ENCODE results near the gene DDIT4.
"Not testable (repeated sequence)": the region's sequence is repeated elsewhere in the genome, so short reads cannot be mapped to it uniquely, and the experiment has no call there.

The DDIT4 gene

GRCh38 chr10:72297281-72297804 lies 23.6 kb downstream of the DDIT4 start:
- DNase-seq = peak; percentile 97

- peak; percentile 98 for DNase-seq
Observed at GRCh38 chr10:72297805-72298591, 24.3 kb downstream of the DDIT4 start.

- no peak for DNase-seq
Observed at GRCh38 chr10:72298592-72299519, 25.1 kb downstream of the DDIT4 start.

DNA sequence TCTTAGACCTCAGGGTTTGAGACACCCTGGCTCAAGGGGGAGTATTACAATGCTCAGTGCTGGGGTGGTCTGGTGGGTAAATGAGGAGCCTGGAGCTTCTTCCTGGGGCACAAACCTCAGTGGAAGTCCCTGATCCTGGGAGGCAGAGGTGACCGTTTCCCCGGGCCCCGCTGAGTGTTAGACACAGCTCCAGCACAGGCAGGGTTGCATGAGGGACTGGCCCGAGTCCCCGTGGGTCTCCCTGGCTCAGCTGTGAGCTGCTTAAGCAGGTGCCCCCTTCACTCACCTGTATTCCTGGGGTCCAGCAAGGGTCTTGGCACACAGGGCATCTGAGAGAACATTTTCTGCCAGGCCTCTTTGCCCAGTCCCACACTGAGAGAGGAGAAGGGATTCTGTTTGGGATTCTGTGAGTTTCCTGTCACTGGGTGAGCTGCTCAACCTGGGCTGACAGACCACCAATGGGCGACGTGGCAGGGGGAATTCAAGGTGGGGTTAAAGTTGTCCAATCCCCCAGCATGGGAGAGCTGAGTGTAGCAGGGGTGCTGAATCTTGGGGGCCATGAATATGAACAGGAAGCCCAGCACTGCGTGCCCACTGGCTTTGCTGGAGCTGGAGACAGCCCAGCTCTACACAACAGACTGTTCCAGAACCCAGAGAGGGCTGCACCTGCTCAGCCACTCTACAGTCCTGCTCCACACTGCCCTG lies 29.9 kb downstream of the DDIT4 start:
- no peak for DNase-seq

DNA sequence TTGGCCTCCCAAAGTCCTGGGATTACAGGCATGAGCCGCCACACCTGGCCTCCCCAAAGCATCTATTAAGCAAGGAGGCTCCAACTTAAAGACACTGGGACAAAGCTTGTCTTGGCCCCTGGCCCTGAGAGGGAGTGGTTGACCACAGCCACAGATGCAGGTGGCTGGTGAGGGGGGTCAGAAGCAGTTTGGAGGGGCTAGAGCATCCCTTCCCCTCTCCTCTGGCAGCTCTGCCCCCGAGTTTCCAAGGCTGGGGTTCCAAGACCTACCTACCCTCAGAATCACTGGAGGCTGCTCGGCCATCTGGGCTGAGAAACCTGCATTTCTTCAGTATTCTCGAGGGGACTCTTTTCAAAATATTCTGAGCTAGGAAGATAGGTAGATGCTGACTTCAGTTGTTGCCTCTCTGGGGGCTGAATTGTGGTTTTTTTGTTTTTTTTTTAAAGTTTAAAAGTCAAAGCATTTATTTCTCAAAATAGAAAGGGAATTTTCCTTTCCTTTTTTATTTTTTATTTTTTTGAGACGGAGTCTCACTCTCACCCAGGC lies 32.6 kb downstream of the DDIT4 start:
- DNase-seq = no peak

DNA sequence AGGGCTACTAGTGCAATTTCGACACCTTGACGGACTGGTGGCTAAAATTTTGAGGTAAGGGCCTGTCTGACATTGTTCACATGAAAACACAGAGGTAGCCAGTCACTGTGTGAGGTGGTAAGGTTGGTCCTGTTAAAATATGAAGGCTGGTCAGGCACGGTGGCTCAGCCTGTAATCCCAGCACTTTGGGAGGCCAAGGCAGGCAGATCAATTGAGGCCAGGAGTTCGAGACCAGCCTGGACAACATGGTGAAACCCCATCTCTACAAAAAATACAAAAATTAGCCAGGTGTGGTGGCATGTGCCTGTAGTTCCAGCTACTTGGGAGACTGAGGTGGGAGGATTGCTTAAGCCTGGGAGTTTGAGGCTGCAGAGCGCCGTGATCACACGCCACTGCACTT lies 34.0 kb downstream of the DDIT4 start:
- DNase-seq = not testable (repeated sequence)

GRCh38 chr10:72308320-72308987 lies 34.7 kb downstream of the DDIT4 start:
- DNase-seq = peak; percentile 69

- no peak for DNase-seq
Observed at GRCh38 chr10:72309290-72310240, 35.8 kb downstream of the DDIT4 start.

DNA sequence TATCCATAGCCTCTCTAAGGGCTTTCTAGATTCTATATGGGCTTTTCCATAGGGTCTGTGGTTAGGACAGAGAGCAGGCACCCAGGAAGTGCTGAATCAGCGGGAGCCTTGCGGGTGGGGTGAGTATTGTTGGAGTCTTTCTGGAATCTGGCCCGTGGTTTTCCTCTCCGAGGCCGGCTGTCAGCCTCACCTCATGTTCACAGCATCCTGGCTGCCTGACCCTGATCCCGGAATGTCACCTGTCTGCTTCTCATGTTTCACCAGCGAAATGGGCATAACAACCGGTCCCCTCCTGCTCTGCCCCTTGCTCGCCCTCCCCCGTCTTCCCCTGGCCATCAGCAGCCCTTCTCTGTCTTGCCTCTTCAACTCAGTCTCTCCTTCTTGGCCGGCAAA lies 36.5 kb downstream of the DDIT4 start:
- no peak for DNase-seq

- no peak for DNase-seq
Observed at GRCh38 chr10:72310636-72311035, 36.9 kb downstream of the DDIT4 start.

- DNase-seq = peak; percentile 37
Observed at GRCh38 chr10:72311667-72312066, 37.9 kb downstream of the DDIT4 start.

DNA sequence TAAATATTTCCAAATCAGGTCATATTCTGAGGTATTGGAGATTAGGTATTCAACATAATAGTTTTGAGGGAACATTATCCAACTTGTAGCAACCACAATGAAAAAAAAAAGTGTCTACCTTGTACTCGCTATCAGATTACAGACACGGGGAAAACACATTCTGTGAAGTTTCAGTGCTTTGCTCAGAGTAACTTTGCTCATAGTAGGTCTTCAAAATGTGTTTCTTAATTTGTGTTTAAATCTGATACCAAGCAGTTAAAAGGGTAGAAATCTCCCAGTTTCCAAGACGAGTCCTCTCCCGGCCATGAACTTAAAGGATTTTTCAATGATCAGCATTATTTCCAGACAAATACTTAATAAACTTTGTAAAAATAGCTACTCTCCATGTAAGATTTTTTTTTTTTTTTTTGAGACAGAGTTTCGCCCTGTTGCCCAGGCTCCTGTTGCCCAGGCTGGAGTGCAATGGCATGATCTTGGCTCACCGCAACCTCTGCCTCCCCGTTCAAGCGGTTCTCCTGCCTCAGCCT lies 39.2 kb downstream of the DDIT4 start:
- DNase-seq = no peak

DNA sequence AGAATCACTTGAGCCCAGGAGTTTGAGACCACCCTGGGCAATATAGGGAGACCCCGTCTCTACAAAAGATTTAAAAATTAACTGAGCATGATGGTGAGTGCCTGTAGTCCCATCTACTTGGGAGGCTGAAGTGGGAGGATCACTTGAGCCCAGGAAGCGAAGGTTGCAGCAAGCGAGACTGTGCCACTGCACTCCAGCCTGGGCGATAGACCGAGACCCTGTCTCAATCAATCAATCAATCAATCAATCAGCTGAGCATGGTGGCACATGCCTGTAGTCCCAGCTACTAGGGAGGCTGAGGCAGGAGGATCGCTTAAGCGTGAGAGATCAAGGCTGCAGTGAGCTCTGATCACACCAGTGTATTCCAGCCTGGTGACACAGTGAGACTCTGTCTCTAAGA lies 40.5 kb downstream of the DDIT4 start:
- no peak for DNase-seq

DNA sequence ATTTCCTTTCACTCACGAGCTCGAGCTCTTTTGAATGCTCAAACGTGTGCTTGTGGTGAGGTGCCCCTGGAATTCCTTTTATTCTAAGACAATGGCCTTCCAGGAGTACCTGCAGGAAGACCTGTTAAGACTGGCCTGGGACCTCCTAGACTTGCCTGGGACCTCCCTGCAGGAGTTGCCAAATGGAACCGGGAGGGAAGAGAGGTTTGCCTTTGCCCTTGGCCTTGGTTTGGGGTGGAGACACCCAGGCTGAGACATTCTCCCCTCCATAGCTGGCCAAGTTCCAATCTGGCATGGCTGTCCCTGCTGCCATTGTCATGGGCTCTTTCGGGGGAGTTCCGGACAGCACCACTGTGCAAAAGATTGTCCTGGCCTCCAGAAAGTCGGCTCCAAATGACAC lies 41.3 kb downstream of the DDIT4 start:
- no peak for DNase-seq

- no peak for DNase-seq
Observed at GRCh38 chr10:72315611-72316385, 42.1 kb downstream of the DDIT4 start.

- no peak for DNase-seq
Observed at GRCh38 chr10:72316386-72316700, 42.6 kb downstream of the DDIT4 start.

GRCh38 chr10:72316748-72317435 lies 43.2 kb downstream of the DDIT4 start:
- DNase-seq = peak; percentile 68

GRCh38 chr10:72318418-72319262 lies 44.9 kb downstream of the DDIT4 start:
- DNase-seq = no peak
